GM12801 (cell line): Measurements from ENCODE around the gene GRID1.

Experiments used
- TF ChIP-seq, protein P1 (sequence below): IDR thresholded peaks from one replicate; pipeline ENCODE4 v1.5.1; 2011; ENCODE audit warnings: control low read depth; ENCODE audit not compliant: insufficient read length; ENCODE audit errors: extremely low read depth

Gene GRID1

DNA sequence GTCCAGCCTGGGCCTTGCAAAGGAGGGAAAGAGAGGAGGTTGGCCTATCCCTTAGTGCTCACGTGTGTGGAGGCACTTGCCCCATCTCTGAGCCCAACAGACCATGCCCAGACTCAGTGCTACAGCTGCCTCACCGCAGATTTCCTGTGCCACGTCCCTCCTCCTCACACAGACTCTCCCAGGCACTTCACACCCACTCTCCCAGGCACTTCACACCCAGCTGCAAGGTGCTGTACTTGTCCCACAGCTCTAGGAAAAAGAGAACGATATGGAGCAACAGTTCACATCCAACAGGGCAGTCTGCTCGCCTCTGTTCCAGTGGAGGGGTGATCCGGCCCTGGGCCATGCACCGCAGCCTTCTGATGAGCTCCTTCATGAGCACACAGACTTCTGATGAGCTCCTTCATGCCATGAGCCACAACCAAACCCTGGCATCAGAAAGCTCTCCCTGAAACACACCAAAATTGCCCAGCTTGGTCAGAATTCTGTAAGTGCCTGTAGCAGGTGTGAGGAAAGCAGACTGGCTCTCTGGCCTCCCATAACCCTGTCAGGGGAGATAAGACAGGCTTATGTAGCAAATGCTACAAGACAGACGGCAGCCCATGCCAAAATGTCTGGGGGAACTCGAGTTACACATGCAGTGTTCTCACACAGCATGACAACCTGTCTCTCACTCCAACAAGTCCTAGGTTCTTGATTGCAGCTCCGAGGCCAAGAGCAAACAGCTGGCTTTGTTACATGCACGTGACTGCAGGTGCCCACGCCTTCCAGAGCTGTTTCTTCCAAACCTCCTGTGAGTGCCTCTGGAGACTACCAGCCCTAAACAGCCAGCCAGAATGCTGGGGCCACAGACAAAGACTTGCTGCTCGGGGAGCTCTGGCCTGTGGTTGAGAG lies 348.5 kb downstream of the GRID1 start:
- TF ChIP-seq, protein P1, sequence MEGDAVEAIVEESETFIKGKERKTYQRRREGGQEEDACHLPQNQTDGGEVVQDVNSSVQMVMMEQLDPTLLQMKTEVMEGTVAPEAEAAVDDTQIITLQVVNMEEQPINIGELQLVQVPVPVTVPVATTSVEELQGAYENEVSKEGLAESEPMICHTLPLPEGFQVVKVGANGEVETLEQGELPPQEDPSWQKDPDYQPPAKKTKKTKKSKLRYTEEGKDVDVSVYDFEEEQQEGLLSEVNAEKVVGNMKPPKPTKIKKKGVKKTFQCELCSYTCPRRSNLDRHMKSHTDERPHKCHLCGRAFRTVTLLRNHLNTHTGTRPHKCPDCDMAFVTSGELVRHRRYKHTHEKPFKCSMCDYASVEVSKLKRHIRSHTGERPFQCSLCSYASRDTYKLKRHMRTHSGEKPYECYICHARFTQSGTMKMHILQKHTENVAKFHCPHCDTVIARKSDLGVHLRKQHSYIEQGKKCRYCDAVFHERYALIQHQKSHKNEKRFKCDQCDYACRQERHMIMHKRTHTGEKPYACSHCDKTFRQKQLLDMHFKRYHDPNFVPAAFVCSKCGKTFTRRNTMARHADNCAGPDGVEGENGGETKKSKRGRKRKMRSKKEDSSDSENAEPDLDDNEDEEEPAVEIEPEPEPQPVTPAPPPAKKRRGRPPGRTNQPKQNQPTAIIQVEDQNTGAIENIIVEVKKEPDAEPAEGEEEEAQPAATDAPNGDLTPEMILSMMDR: no peak

- TF ChIP-seq, protein P1: no peak
These were observed 353.0 kb downstream of the GRID1 start for GRCh38 chr10:86013568-86013967.

DNA sequence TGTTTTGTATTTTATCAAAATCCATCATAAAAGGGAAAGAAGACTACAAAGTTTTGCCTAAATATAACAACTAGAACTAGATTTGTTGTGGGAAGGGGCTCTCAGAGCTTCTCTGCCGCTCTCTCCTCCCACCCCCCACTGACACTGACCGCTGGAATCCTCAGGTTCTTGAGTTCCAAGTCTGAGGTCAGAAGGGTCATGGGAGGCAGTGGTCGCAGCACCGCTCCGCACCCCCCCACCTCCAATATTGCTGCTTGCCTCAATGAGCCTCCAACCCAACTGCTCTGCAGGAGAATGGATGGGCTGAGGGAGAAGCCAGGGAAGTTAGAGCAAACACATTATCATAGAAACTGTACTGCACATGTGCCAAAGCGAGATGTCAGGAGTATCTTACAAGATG lies 359.4 kb downstream of the GRID1 start:
- TF ChIP-seq, protein P1: no peak

DNA sequence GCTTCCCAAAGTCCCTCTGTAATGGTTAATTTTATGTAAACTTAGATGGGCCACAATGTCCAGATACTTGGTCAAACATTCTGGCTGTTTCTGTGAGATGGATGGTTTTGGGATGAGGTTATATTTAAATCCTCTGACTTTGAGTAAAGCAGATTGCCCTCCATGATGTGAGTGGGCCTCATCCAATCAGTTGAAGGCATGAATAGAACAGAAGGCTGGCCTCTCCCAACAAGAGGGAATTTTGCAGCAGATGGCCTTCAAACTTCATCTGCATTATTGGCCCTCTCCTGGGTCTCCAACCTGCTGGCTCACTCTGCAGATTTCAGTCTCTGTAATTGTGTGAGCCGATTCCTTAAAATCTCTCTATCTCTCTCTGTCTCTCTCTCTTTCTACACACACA lies 362.3 kb downstream of the GRID1 start:
- TF ChIP-seq, protein P1: no peak

DNA sequence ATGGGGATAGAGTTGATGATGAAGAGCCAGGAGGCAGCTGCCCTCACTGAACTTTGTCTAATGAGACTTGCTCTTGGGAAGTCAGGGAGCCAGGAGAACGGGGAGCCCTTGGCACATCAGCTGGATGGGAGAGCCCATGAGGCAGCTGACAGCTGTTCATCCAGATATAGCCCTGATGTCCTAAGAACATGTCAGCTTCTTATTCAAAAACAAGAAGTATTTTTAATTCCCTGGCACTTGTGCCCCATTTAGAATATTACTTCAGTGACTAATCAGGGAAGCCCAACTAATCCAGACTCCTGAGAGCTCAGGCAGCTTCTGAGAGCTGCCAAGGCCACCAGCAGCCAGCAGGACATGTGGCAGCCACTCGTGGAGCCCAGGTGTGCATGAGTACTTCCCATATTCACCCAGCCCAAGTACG lies 363.4 kb downstream of the GRID1 start:
- TF ChIP-seq, protein P1: no peak

GRCh38 chr10:86001521-86001920 lies 365.1 kb downstream of the GRID1 start:
- TF ChIP-seq, protein P1: no peak

GRCh38 chr10:85997544-85997943 lies 369.1 kb downstream of the GRID1 start:
- TF ChIP-seq, protein P1: no peak
